HUES48 (cell line): ENCODE measurements around the gene RAI14.

Source experiments
- H3K27ac ChIP-seq: one replicate; pipeline ENCODE4 v1.7.0; 2013; ENCODE audit warnings: low read depth, low read length, inconsistent platforms
- H3K27me3 ChIP-seq: 2 replicates; pipeline ENCODE4 v1.6.1; 2013; ENCODE audit warnings: mild to moderate bottlenecking, low read length; ENCODE audit not compliant: control insufficient read depth, insufficient read depth
- H3K36me3 ChIP-seq: 2 replicates; pipeline ENCODE4 v1.6.1; 2013; ENCODE audit warnings: low read length; ENCODE audit not compliant: control insufficient read depth, insufficient read depth
- H3K4me1 ChIP-seq: 2 replicates; pipeline ENCODE4 v1.6.1; 2013; ENCODE audit warnings: mild to moderate bottlenecking, low read length; ENCODE audit not compliant: control insufficient read depth, insufficient read depth
- H3K4me3 ChIP-seq: 2 replicates; pipeline ENCODE4 v1.5.1; 2013; ENCODE audit warnings: mild to moderate bottlenecking, low read depth, low read length
- H3K9ac ChIP-seq: 2 replicates; pipeline ENCODE4 v1.6.1; 2013; ENCODE audit warnings: mild to moderate bottlenecking, low read depth, low read length, moderate library complexity
- H3K9me3 ChIP-seq: 2 replicates; pipeline ENCODE4 v1.6.1; 2013; ENCODE audit warnings: low read length; ENCODE audit not compliant: control insufficient read depth, insufficient read depth

RAI14 gene

GRCh38 chr5:34735491-34736426 lies 79.6 kb downstream of the RAI14 start:
- H3K9ac ChIP-seq = no peak overlapping the region
- peaks cover 10% of the 10 kb centered on the region for H3K36me3 ChIP-seq
- H3K27me3 ChIP-seq = no peaks in the 10 kb centered on the region
- H3K4me1 ChIP-seq = peaks cover 31% of the 10 kb centered on the region
- no peak overlapping the region for H3K27ac ChIP-seq
- no peaks in the 10 kb centered on the region for H3K9me3 ChIP-seq
- no peak overlapping the region for H3K4me3 ChIP-seq

DNA sequence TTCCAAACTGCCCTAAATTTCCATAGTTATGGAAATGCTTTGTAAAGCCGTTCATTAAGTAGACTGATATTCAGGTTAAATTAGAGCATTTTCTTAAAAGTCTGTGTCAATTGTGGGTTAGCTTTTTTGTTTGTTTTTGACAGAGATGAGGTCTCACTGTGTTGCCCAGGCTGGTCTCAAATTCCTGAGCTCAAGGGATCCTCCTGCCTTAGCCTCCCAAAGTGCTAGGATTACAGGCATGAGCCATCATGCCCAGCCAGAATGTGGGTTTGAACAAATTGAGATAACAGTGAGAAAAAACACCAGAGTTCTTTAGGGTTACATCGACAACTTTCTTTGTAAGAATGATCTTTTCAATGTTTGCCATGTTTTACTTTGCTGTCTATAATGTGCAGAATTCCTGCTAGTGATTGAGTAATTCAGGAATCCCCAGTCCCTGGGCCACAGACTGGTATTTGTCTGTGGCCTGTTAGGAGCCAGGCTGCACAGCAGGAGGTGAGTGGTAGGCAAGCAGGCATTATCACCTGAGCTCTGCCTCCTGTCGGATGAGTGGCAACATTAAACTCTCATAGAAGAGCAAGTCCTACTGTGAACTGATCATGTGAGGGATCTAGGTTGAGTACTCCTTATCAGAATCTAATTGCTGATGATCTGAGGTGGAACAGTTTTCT lies 80.5 kb downstream of the RAI14 start:
- Histone ChIP-seq H3K27ac (no peak overlapping the region), H3K9ac (no peak overlapping the region), H3K4me1 (peaks cover 28% of the 10 kb centered on the region), H3K4me3 (no peak overlapping the region), H3K27me3 (no peaks in the 10 kb centered on the region), H3K9me3 (no peaks in the 10 kb centered on the region), H3K36me3 (peaks cover 10% of the 10 kb centered on the region)

GRCh38 chr5:34737731-34738130 lies 81.6 kb downstream of the RAI14 start:
- H3K27me3 ChIP-seq = no peaks in the 10 kb centered on the region
- H3K27ac ChIP-seq = no peak overlapping the region
- no peak overlapping the region for H3K9ac ChIP-seq
- H3K9me3 ChIP-seq = no peaks in the 10 kb centered on the region
- peaks cover 24% of the 10 kb centered on the region for H3K4me1 ChIP-seq
- H3K36me3 ChIP-seq = peaks cover 10% of the 10 kb centered on the region
- no peak overlapping the region for H3K4me3 ChIP-seq

- no peak overlapping the region for H3K4me3 ChIP-seq
- H3K36me3 ChIP-seq = peaks cover 4% of the 10 kb centered on the region; the same call in 1 of the 2 replicates
- no peak overlapping the region for H3K9ac ChIP-seq
- no peaks in the 10 kb centered on the region for H3K27me3 ChIP-seq
- H3K27ac ChIP-seq = no peak overlapping the region
- peaks cover 26% of the 10 kb centered on the region for H3K4me1 ChIP-seq
- no peaks in the 10 kb centered on the region for H3K9me3 ChIP-seq
These were observed 82.3 kb downstream of the RAI14 start for GRCh38 chr5:34738381-34738780.

DNA sequence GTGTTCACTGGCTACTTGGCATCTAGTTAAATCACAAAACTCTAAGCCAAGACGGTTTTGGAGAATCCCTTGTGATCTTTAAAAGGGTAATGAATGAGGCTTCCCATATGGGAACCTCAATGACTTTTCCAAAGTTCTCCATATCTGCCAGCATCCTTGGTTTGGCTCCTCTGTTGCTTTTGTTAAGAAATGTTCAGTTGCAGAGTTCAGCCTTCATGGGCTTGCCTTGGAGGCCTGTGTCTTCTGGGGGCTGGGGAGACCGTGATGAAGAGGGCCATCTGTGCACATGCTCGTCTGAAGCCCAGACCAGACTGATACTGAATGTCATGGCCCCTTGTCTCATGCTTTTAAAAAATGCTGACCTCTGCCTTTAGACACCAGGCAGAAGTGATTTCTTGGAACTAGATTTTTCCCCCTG lies 84.3 kb downstream of the RAI14 start:
- no peak overlapping the region for H3K27ac ChIP-seq
- H3K9me3 ChIP-seq = no peaks in the 10 kb centered on the region
- no peak overlapping the region for H3K4me3 ChIP-seq
- 0 out of 2 replicates have a peak, but pooled peaks cover 9% of the 10 kb centered on the region for H3K36me3 ChIP-seq
- no peak overlapping the region for H3K9ac ChIP-seq
- peaks cover 18% of the 10 kb centered on the region for H3K4me1 ChIP-seq
- H3K27me3 ChIP-seq = no peaks in the 10 kb centered on the region

DNA sequence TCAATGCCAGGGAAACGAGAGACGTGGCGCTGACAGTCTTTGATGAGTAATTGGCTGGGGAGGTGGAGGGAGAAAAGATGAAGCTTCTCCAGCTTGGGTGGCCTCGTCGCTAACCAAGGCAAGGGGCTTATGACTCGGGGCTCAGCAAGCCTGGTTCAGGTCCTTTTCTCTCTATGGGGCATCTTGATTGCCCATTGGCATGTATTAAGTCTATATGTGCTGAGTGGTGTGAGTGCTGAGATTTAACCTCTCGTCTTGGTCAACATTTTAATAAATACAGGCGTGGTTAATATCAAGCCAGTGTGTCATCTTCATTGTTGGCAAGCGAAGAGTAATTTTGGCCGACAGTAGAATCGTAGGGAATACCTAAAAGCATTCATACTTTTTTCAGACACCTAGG lies 85.9 kb downstream of the RAI14 start:
- H3K9ac ChIP-seq = no peak overlapping the region
- H3K9me3 ChIP-seq = no peaks in the 10 kb centered on the region
- 0 out of 2 replicates have a peak, but pooled peaks cover 9% of the 10 kb centered on the region for H3K36me3 ChIP-seq
- peaks cover 4% of the 10 kb centered on the region; the same call in 1 of the 2 replicates for H3K4me1 ChIP-seq
- H3K4me3 ChIP-seq = no peak overlapping the region
- H3K27ac ChIP-seq = no peak overlapping the region
- H3K27me3 ChIP-seq = no peaks in the 10 kb centered on the region

GRCh38 chr5:34743878-34744277 lies 87.8 kb downstream of the RAI14 start:
- Histone ChIP-seq H3K9me3 (no peaks in the 10 kb centered on the region), H3K4me1 (peaks cover 2% of the 10 kb centered on the region; the same call in 1 of the 2 replicates), H3K4me3 (no peak overlapping the region), H3K27me3 (no peaks in the 10 kb centered on the region), H3K27ac (no peak overlapping the region), H3K36me3 (0 out of 2 replicates have a peak, but pooled peaks cover 9% of the 10 kb centered on the region), H3K9ac (no peak overlapping the region)

DNA sequence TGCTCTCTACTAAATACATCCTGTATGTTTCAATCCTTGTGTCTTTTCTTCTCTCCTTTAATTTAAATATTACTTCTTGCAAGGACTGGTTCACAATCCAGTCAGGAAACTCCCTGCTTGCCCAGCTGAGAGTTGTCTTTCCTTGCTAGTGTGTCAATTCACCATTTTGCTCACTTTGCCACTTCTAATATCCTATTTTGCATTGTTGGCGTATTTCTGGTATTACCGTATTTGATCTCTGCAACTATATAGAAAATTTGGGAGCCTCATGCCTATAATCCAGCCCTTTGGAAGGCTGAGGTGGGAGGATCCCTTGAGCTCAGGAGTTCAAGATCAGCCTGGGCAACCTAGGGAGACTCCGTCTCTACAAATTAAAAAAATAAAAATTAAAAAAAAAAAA lies 92.3 kb downstream of the RAI14 start:
- Histone ChIP-seq H3K4me3 (no peak overlapping the region), H3K27ac (no peak overlapping the region), H3K4me1 (peaks cover 3% of the 10 kb centered on the region; the same call in 1 of the 2 replicates), H3K27me3 (no peaks in the 10 kb centered on the region), H3K36me3 (peaks cover 12% of the 10 kb centered on the region; the same call in 1 of the 2 replicates), H3K9ac (no peak overlapping the region), H3K9me3 (no peaks in the 10 kb centered on the region)

DNA sequence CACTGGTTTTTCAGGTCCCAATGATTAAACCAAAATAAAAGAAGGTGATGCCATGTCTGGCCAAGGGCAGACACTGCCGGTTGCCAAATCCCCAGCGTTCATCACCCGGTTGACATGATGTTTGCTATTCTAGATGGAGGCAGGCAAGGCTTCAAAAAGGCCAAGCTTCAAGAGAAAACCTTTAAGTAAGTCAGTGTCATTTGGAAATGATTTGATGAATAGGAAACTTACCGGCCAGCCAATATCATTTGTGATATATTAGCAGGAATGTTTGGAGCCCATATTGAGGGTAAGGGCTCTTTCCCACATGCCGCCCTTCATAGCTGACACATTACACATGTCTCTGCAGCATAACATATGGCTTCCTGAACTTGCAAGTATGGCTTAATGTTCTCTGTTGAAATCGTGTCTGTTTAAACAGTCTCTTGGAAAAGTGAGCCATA lies 93.3 kb downstream of the RAI14 start:
- Histone ChIP-seq H3K27ac (no peak overlapping the region), H3K9ac (no peak overlapping the region), H3K36me3 (peaks cover 11% of the 10 kb centered on the region; the same call in 1 of the 2 replicates), H3K4me1 (peaks cover 3% of the 10 kb centered on the region; the same call in 1 of the 2 replicates), H3K9me3 (no peaks in the 10 kb centered on the region), H3K4me3 (no peak overlapping the region), H3K27me3 (no peaks in the 10 kb centered on the region)

DNA sequence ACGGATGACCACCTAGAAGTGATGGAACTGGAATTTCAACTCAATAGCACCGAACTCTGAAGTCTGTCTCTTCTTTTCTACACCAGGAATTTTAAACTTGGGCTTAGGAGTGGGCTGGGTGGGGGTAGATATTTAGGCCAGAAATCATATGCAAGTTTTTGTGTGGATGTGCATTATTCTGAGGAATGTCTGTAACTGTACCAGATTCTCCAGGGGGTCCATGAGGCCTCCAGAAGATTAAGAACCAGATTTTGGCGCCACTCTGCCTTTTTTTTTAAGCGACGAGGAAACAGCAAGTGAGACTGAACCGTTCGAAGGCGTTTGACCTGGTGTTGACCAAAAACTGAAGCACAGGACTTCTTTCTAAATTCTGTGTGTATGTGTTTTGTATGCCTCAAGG lies 94.1 kb downstream of the RAI14 start:
- peaks cover 3% of the 10 kb centered on the region; the same call in 1 of the 2 replicates for H3K36me3 ChIP-seq
- no peak overlapping the region for H3K9ac ChIP-seq
- no peaks in the 10 kb centered on the region for H3K27me3 ChIP-seq
- H3K4me3 ChIP-seq = no peak overlapping the region
- peaks cover 3% of the 10 kb centered on the region; the same call in 1 of the 2 replicates for H3K4me1 ChIP-seq
- no peak overlapping the region for H3K27ac ChIP-seq
- H3K9me3 ChIP-seq = no peaks in the 10 kb centered on the region
